ENCODE results near the gene PLD3. TPM values are rescaled to one million over a fixed set of nuclear protein-coding genes. Genes with fewer than 3 reads are reported as not detected.

Gene PLD3
- total RNA-seq, 3 donors from 2014 or later (not counting 1 experiment from before 2014, with no cell fraction given): 107 to 140 (median 109) TPM

DNA sequence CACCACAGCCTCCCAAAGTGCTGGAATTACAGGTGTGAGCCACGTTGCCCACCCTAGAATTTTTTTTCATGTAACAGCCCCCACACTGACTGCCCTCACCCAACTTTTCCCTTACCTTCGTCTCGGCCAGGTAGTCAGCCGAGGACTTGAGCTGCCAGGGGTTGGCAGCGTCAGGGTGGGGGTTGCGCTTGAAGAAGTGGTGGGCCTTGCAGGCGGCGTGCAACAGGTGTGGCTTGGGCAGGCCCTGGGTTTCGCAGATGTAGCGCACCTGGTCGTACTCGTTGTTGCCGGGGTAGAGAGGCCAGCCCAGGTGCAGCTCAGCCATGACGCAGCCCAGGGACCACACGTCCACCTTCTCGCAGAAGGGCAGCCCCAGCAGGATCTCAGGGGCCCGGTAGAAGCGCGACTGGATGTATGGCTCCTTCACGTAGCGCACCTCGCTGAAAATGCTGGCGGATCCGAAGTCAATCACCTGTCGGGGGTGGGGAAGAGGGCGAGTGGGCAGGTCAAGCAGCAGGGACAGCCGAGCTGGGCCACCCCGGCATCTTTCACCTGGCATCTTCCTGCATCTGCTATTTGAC is 35.3 kb downstream of the PLD3 start:
- Histone ChIP-seq H3K27ac (ENCODE audit: low read length) (no peak overlapping the region), H3K4me3 (ENCODE audit: low read length) (no peak overlapping the region), H3K36me3 (ENCODE audit: control insufficient read depth, insufficient read depth, low read length) (no peaks in the 10 kb centered on the region), H3K9me3 (ENCODE audit: control insufficient read depth, insufficient read depth, low read length) (no peaks in the 10 kb centered on the region), H3K27me3 (ENCODE audit: control insufficient read depth, insufficient read depth, low read length) (no peaks in the 10 kb centered on the region), H3K4me1 (ENCODE audit: control insufficient read depth, insufficient read depth, low read length) (no peaks in the 10 kb centered on the region)
- DNase-seq: no peak
- no peaks in the 10 kb centered on the region for H3K9me3 Mint-ChIP-seq
- H3K27me3 Mint-ChIP-seq (ENCODE audit: low read depth in 2 of 2): peaks cover 0 to 6% of the 10 kb centered on the region in 2 donors
- TF ChIP-seq, protein P1, sequence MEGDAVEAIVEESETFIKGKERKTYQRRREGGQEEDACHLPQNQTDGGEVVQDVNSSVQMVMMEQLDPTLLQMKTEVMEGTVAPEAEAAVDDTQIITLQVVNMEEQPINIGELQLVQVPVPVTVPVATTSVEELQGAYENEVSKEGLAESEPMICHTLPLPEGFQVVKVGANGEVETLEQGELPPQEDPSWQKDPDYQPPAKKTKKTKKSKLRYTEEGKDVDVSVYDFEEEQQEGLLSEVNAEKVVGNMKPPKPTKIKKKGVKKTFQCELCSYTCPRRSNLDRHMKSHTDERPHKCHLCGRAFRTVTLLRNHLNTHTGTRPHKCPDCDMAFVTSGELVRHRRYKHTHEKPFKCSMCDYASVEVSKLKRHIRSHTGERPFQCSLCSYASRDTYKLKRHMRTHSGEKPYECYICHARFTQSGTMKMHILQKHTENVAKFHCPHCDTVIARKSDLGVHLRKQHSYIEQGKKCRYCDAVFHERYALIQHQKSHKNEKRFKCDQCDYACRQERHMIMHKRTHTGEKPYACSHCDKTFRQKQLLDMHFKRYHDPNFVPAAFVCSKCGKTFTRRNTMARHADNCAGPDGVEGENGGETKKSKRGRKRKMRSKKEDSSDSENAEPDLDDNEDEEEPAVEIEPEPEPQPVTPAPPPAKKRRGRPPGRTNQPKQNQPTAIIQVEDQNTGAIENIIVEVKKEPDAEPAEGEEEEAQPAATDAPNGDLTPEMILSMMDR (IDR thresholded peaks at IDR 0.05): no peak
- no peaks in the 10 kb centered on the region for H3K36me3 Mint-ChIP-seq
- intact Hi-C loops (cut with micrococcal nuclease): no loop called here
- no peak for ATAC-seq
- H3K27ac Mint-ChIP-seq: no peak overlapping the region
- WGBS (ENCODE audit: insufficient coverage): 90% methylated on average over 28 of the region's 28 CpGs
- H3K4me3 Mint-ChIP-seq: no peak overlapping the region
- H3K4me1 Mint-ChIP-seq: no peaks in the 10 kb centered on the region

DNA sequence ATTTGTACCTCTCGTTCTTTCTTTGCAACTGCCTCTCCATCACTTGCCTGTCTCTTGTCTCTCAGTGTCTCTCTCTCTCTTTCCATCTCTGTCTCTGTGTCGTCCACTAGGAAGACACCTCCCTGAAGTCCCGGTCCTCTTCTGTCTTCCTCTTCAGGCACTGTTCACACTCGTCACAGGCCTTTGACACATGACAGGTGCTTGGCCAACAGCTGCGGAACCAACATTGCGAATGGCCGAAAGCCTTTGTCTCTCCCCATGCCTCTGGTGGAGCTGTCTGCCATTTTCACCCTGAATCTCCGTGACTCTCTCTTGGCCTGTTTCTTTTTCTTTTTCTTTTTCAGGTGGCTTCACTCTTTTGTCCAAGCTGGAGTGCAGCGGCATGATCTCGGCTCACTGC is 38.7 kb downstream of the PLD3 start:
- ATAC-seq (no peak), DNase-seq (no peak)
- Histone ChIP-seq H3K27ac (ENCODE audit: low read length) (no peak overlapping the region), H3K36me3 (ENCODE audit: control insufficient read depth, insufficient read depth, low read length) (no peaks in the 10 kb centered on the region), H3K4me3 (ENCODE audit: low read length) (no peak overlapping the region), H3K4me1 (ENCODE audit: control insufficient read depth, insufficient read depth, low read length) (no peaks in the 10 kb centered on the region), H3K9me3 (ENCODE audit: control insufficient read depth, insufficient read depth, low read length) (no peaks in the 10 kb centered on the region), H3K27me3 (ENCODE audit: control insufficient read depth, insufficient read depth, low read length) (no peaks in the 10 kb centered on the region)
- 95% methylated on average over 10 of the region's 10 CpGs for WGBS (ENCODE audit: insufficient coverage)
- Mint-ChIP-seq H3K9me3 (no peaks in the 10 kb centered on the region), H3K4me3 (no peak overlapping the region), H3K36me3 (no peaks in the 10 kb centered on the region), H3K27ac (no peak overlapping the region), H3K27me3 (ENCODE audit: low read depth in 2 of 2) (peaks cover 0 to 6% of the 10 kb centered on the region in 2 donors), H3K4me1 (no peaks in the 10 kb centered on the region)
- intact Hi-C loops (cut with micrococcal nuclease): no loop called here
- TF ChIP-seq, protein P1 (IDR thresholded peaks at IDR 0.05): no peak

DNA sequence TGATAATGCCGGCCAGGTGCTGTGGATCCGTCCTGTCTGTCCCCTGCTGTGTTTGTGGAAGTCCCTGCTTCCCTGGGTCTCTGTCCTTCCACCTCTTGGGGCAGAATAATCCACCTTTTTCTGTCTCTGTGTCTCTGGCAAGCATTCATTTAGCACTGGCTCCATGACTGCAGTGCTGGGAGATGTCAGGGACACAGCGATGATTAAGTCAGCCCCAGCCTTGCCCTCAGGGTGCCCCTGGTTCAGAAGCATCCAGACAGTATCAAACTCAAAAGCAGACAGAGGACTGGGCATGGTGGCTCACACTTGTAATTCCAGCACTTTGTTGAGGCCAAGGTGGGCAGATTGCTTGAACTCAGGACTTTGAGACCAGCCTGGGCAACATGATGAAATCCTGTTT is 40.0 kb downstream of the PLD3 start:
- DNase-seq: no peak
- Histone ChIP-seq H3K27me3 (ENCODE audit: control insufficient read depth, insufficient read depth, low read length) (no peaks in the 10 kb centered on the region), H3K27ac (ENCODE audit: low read length) (no peak overlapping the region), H3K4me1 (ENCODE audit: control insufficient read depth, insufficient read depth, low read length) (no peaks in the 10 kb centered on the region), H3K9me3 (ENCODE audit: control insufficient read depth, insufficient read depth, low read length) (no peaks in the 10 kb centered on the region), H3K4me3 (ENCODE audit: low read length) (no peak overlapping the region), H3K36me3 (ENCODE audit: control insufficient read depth, insufficient read depth, low read length) (no peaks in the 10 kb centered on the region)
- H3K36me3 Mint-ChIP-seq: no peaks in the 10 kb centered on the region
- no peaks in the 10 kb centered on the region for H3K9me3 Mint-ChIP-seq
- H3K4me1 Mint-ChIP-seq: no peaks in the 10 kb centered on the region
- peaks cover 0 to 6% of the 10 kb centered on the region in 2 donors for H3K27me3 Mint-ChIP-seq (ENCODE audit: low read depth in 2 of 2)
- TF ChIP-seq, protein P1 (IDR thresholded peaks at IDR 0.05): no peak
- 91% methylated on average over 3 of the region's 3 CpGs for WGBS (ENCODE audit: insufficient coverage)
- no peak overlapping the region for H3K27ac Mint-ChIP-seq
- intact Hi-C loops (cut with micrococcal nuclease): no loop called here
- no peak overlapping the region for H3K4me3 Mint-ChIP-seq
- ATAC-seq: no peak

Measured in natural killer cell (primary cell).